Activated T-cell treated with anti-CD3 and anti-CD28 coated beads, Interleukin-2, amount 50 U/mL, for 1 hour (primary cell): ENCODE measurements around the gene SHISA5.
"Not testable (repeated sequence)": the region's sequence is repeated elsewhere in the genome, so short reads cannot be mapped to it uniquely, and the experiment has no call there.

ENCODE experiments used
- DNase-seq: peaks from one replicate; pipeline ENCODE4 v3.0.0-alpha.2; 2020

SHISA5 gene

DNA sequence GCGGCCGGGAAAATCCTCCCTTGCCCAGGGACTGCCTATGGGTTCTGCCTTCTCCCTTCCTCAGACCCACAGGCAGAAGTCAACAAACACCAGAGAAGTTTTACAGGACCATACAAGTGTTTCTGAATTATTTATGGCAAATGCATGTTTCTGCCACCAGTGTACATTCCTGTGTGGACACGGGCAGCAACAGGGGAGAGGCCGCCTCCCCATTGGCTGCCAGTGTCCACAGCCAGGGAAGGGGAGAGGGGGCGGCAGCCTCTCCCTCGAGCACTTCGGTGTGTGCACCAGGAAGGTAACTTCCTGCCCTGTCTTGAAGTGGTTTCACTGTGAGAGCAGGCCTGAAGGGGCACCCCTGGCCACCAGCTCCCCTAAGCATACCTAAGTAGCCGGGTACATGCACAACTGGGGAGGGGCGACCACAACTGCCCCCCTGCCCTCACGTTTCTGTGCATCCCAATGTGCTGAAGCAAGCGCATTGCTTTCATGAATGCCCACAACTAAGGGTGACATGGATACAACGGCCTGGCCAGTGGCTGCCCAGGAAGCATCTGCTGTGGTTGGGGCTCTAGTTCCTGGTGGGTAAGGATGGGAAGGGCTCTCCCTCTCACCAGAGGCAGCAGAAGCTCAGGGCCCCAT is 14.8 kb upstream of the SHISA5 start:
- DNase-seq, result no peak

DNA sequence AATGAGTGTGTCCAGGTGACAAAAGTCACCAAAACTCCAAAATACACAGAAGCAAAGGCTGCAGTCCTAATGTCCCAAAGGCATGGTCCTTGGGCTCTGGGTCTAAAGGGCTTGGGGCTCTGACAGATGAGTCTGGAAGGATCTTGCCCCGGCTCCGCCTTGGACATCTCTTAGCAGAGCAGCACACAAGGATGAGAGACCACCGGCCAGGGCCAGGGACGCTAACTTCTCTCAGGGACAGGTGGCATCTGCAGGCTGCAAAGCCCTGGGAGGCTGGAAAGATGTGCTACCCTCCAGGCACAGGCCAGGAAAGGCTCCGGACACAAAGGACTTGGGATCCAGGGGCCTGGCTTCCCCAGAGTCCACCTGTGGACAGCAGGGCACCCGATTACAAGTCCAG is 14.1 kb upstream of the SHISA5 start:
- no peak for DNase-seq

DNA sequence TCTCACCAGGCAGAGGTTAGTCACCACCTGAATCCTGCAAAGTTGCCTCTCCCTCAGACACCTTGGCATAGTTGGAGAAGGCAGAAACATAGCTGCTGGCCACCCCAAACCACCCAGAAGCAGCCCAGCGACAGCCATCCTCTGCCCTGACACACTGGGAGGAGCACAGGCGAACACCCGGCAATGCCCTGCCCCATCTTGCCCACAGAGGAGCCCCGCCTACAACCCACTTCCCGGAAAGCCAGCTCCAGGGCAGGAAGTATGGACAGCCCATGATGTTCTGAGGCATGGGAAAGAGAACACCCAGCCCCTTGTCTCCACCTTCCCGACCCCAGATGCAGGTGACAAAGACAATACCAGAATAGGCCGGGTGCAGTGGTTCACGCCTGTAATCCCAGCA is 12.6 kb upstream of the SHISA5 start:
- DNase-seq, result no peak

DNA sequence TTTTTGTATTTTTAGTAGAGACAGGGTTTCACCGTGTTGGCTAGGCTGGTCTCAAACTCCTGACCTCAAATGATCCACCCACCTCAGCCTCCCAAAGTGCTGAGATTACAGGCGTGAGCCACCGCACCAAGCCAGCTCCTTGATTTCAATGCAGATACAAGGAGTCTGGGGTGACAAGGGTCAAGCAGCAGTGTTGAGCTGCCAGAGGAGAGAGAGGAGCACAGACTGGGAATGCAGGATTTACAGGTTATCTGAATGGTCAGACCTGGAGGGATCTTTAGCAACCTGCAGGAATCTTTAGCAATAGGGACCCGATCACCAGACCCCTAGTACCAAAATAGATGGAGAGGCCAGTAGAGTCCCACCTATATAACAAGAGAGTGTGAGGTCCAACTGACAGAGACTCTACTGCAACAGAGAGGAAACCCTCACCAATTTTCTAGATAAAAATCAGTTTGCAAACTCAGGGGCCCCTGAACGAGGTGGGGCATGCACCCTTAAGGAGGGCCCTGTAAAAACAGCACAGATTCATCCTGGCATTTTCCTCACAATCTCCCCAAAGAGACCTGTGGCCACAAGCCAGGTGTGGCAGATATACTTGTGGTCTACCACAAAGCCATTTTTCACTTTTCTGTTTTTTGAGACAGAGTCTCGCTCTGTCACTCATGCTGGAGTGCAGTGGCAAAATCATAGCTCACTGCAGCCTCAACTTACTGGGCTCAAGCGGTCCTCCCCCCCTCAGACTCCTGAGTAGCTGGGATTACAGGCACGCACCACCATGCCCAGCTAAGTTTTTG is 10.7 kb upstream of the SHISA5 start:
- DNase-seq, result no peak

DNA sequence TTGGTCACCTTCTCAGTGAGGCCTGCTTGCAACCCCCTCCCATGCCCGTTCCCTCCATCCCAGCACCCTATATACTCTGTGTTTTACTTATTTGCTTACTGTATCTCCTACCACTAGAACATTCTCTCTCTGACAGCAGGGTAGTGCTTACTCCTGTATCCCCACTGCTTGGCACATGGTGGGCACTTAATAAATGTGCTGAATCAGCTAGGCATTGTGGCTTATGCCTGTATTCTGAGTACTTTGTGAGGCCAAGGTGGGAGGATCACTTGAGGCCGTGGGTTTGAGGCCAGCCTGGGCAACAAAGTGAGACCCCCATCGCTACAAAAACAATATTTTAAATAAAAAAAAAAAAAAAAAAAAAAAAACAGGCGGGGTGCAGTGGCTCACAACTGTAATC is 7.6 kb upstream of the SHISA5 start:
- DNase-seq, result no peak

DNA sequence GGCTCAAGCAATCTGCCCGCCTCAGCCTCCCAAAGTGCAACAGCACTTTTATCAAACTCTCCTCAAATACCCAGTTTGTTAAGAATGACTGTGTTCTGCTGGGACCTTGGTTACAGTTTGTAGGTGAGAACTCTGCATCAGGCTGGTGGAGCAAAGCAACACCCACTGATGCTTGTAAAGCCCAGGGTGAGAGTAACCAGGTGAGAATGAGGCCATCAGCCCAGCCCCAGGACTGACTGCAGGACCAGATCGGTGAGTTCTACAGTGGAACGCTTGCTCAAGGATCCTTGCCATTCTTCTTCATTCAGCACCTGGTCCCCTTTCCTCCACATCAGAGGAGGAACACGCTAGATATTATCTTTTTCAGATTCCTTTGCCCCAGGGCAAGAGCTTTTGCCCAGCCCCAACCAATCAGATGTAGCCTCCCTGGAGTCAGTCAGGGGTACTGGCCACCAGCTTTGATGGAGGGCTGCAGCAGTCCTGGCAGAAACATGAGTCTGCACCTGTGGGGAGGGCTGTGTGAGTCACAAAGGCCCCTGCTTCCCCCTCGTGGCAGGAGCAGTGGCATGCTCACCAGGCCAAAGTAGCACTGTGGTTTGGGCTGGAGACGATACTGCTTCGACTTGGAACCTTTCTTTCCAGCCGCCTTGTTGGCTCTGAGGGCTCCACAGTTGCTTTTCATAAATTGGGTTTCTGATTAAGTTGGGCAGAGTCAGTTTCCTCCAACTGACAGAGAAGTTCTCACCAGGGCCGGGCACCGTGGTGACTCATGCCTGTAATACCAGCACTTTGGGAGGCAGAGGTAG is 3.5 kb upstream of the SHISA5 start:
- peak; percentile 78 for DNase-seq

DNA sequence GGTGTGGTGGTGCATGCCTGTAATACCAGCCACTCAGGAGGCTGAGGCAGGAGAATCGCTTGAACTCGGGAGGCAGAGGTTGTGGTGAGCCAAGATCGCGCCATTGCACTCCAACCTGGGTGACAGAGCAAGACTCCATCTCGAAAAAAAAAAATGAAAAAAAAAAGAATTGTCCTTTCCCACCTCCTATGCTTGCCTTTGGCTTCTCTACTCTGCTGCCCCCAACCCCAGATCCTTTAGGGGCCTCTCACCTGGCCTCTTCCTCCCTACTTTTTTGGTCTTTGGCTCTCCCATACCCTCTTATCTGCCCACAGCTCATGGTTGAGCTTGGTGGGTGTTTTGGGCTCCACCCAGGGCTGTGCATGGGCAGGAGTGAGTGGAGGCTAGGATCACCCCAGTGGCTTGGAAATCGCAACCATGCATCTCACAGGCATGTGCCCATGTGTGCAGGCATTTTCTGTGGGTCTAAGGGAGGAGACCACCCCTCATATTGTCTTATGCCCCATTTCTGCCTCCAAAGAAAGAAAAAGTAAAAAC is 2.1 kb upstream of the SHISA5 start:
- DNase-seq, result no peak

DNA sequence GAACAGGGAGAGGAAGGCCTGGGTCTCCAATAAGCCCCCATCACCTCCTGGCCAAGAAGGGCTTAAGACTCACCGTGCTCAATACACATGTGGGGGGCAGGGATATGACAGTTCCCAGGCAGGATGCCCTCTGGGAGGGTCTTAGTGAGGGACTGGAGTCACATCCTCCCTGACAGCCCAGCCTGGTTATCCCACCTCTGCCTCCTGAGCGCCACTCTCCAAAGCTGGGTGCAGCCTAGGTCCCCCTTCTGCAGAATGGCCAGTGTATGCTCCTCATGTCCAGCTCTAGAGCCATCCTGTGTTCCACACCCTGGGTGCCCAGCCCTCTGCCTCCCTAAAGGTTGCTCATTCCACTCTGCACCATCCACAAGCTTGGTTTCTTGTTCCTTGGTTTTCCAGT is 1.2 kb upstream of the SHISA5 start:
- no peak for DNase-seq

DNA sequence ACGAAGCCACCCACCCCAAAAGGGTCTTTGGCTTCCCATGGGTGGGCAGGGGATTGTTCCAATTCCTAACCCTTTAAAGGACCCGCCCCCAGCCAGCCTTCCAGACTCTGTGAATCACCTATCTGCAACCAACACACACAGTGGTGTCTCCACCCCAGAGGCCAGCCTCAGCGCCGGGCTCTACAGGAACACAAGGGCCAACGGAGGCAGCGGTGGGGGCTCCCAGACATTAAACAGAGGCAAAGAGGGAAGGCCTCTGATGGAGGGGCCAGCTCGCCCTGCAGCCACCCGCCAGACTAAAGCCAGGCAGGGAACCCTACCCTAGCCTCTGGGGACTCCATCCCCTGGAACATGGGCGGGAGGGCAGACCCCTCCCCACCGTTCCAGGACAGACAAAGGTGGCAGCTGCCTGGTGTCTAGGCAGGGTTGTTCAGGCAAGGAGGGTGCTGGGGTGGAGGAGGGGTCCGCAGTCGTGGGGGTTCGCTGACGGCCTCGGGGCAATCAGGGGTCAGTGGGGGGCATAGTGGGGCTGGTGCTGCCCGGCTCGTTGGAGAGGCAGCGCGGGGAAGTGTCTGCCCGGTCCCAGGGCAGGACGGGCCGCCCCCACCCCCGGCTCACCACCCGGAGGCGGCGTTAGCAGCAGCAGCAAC is 448 bp downstream of the SHISA5 start:
- DNase-seq, result no peak

DNA sequence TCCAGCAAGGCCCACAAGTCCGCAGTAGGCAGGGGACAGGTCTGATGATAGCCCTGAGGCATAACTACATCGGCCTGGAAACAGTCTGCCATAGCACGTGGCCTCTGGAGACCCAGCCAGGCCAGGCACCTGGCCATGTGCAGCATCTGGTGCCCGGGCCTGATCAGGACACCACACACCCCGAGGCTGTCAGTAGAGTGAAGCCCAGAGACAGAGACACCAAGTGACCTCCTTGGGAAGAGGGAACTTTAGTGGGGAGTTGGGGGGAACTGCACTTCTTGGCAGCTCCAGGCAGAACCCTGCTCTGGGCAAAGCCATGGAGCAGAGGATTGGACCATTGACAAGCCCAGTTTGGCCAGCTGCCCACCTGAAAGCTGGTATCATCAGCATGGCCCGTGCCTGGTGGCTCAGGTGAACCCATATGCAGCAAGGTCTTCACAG is 1.2 kb downstream of the SHISA5 start:
- no peak for DNase-seq

DNA sequence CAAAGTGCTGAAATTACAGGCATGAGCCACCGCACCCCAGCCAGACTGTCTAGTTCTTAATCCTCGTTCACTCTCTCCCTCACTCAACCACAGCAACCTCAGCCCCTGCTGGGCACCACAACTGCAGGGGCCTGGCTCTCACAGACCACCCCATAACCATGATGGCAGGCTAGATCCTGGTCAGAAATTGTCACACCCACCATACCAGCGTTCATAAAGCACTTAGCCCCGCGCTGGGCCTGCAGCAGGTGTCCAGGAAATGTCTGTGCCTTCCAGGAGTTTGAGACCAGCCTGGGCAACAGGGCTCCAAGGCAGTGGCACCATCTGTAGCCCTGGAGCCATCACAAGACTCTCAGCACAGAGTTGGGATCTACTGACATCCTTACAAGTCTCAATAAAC is 1.9 kb downstream of the SHISA5 start:
- DNase-seq, result no peak

DNA sequence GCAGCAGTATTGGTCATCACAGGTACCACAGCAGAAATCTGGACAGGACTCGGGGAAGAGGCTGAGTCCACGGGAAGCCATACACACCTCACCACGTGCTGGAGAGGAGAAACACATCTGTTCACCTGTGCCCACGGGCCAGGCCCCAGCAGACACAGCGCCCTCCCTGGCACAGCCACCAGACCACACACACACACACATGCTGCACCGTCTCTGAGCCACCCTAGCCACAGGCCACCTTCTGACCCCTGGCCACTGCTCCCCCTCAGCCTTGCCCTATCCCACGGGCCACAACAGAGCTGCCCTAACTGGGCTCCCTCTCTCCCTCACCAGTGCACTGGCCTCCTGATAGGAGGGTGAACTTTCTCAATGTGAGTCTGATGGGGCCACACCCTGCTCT is 2.8 kb downstream of the SHISA5 start:
- no peak for DNase-seq

DNA sequence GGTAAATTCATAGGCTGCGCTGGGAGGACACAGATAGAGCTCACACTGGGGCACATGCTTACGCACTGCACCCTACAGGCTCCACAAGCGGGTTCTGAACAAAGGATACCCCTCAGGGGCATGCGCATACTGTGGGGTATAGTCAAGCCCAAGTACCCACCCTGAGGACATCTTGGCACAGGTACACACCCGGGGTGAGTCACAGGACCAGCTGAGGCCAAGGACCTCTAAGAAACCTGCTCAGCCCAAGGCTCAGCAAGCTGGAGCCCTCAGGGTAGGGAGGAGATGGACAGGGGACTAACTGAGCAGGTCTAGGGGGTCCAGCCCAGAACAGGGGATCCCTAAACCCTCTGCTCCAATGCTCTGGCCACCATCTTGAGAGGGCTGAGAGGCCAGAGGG is 3.3 kb downstream of the SHISA5 start:
- no peak for DNase-seq

DNA sequence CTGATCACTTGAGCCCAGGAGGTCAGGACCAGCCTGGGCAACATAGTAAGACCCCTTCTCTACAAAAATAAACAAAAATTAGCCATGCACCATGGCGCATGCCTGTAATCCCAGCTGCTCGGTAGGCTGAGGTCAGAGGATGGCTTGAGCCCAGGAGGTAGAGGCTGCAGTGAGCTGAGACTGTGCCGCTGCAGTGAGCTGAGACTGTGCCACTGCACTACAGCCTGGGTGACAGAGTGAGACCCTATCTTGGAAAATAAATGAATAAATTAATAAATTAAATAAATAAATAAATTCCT is 10.8 kb downstream of the SHISA5 start:
- DNase-seq, result no peak

DNA sequence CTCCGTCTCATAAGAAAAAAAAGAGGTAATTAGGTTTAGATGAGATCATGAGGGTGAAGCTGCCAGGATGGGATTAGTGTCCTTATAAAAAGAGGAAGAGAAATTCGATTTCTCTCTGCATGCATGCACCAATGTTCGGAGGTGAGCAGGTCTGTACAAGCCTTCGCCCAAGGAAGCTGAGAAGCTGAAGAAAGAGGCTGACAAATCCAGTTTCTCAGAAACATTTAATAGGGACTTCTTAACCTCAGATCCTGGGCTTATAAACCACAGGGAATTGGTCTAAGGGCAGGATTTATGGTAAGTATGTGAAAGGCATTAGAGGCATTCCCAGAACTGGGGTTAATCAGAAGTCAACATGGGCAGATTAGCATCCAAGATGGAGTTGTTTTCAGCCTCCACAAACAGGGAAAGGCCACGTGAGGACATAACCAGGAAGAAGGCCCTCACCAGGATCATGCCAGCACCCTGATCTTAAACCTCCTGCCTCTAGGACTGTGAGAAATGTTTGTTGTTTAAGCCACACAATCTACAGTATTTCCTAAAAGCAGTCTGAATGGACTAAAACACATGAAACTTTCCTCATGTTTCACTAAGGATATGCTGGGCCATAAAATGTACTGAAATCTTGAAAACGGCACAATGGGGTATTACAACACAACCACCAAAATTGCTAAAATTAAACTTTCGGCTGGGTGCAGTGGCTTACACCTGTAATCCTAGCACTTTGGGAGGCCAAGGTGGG is 11.3 kb downstream of the SHISA5 start:
- DNase-seq, result no peak

DNA sequence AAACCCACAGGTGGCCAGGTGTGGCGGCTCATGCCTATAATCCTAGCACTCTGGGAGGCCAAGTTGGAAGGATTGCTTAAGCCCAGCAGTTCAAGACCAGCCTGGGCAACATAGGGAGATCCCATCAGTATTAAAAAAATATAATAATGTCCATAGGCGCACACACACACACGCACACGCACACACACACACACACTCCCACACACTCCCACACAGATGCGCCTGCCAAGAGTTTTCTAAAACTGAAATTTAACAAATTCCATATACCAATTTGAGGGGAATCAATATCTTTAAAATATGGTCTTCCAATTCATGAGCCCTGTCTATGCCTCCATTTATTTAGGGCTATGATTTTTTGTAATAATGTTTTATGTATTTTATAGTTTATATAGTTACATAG is 17.0 kb downstream of the SHISA5 start:
- DNase-seq, result no peak

DNA sequence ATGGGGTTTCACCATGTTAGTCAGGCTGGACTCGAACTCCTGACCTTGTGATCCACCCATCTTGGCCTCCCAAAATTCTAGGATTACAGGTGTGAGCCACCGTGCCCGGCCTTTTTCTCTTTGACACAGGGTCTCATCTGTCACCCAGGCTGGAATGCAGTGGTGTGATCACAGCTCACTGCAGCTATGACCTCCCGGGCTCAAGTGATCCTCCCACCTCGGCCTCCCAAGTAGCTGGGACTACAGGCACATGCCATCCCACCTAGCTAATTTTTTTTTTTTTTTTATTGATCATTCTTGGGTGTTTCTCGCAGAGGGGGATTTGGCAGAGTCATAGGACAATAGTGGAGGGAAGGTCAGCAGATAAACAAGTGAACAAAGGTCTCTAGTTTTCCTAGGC is 21.2 kb downstream of the SHISA5 start:
- DNase-seq, result not testable (repeated sequence)

DNA sequence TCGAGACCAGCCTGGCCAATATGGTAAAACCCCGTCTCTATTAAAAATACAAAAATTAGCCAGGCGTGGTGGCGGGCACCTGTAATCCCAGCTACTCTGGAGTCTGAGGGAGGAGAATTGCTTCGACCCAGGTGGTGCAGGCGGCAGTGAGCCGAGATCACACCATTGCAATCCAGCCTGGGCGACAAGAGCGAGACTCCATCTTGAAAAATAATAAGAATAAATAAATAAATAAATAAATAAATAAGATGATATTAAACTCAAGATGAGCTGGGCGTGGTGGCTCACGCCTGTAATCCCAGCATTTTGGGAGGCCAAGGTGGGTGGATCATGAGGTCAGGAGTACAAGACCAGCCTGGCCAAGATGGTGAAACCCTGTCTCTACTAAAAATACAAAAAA is 23.1 kb downstream of the SHISA5 start:
- DNase-seq, result not testable (repeated sequence)

DNA sequence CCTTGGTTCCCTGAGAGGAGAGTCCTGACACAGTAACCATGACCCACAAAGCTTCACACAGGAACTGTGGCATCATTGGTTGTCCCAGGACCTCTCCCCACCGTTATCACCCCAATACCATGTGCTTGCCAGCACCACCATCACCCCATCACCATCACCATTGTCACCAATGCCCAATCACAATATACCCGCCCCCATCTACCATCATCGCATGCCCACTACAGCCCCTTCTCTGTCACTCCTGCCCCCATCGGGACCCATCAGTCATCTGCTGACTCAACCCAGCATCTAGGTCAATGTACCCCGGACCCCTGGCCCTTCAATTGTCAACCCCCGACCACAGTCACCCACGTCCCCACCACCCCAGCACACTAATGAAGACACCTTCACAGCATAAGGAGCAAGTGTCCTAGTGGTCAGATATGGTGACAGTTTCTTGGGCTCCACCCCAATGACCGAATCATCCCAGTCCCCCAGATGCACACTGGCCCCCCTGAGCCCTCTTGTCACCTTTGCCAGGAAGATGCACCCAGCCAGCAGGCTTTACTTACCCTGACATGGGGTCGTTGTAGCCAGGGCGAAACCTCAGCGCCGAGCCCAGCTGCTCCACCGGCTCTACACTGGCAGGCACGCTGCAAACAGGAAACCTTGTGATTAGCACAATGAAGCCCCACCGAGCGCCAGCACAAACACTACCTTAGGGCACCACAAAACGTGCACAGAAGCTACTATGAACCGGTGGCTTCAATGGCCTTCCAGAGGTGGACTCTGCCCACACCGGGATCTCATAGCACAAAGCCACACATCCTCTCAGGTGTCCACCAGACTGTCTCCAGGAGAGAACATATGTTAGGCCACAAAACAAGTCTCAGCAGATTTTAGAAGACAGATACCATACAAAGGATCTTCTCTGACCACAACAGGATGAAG is 25.1 kb downstream of the SHISA5 start:
- peak; percentile 63 for DNase-seq

DNA sequence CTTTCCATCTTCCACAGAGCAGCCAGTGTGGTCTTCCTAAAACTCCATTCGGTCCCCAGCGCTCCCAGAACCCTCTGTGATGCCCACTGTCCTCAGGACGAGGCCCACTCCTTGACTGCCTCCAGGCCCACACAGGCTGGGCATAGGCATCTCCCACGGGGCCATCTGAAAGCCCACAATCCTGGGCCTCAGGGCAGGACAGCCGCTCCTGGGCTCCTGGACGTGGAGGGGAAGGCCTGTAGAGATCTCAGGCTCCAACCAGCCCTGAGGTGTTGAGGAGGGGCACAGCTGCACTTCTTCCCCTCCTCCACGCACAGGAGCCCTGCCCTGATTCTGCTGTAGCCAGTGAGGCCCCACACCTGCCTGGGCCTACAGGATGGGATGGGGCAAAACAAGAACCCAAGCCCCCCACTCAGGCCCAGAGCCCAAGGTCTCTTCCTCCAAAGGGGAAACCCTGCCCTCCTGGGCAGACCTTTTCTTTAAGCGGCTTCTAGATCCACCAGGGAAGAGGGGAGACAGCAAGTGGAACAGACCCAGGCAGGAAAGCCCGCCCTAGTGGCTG is 25.9 kb downstream of the SHISA5 start:
- no peak for DNase-seq

DNA sequence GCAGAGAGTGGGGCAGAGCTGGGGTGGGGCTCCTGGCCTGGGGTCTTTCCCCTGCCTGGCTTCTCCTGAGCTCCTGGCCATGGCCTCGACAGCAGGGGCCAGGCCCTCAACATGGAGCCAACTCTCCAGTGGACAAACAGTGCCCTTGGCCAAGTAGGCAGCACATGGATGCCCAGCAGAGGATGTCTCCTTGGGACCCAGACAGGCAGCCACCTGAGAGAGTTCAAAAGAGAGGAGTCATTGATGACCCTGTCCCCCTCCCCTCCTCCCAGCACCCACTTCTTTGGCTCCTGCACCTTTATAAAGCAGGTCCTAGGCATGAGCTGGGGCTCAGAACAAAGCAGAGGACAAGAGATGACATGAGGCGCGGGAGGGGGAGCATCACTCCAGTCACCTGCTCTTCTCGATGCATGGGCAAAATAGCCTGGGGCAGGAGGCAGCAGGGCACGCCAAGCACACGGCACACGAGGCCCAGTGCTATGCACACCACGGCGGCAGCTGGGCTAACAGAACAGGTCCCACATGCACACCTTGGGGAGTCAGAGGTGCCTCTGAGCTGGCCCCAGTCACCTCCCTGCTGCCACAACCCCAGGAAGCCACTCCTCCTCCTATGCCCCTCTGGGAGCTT is 27.4 kb downstream of the SHISA5 start:
- DNase-seq, result no peak
